Cardiac septum (tissue), 1 donor: Measurements from ENCODE around the gene ST14. TPM values are rescaled to one million over a fixed set of nuclear protein-coding genes. Genes with fewer than 3 reads are reported as not detected.
A peak's percentile ranks its signal among the peaks of the same experiment; 100 is the strongest.

Source experiments
- DNase-seq: peaks from one replicate; pipeline ENCODE4 v3.0.0-alpha.2; 2020; ENCODE audit warnings: low spot score
- intact Hi-C: fragments of 100-400 bp; cut with DNase I; formaldehyde crosslinking; loops from one replicate; pipeline ENCODE4 v1.14.0; 2022
- long read RNA-seq: library from polyadenylated mRNA; unstranded; transcript quantifications from one replicate; pipeline ENCODE4 v2.0.0, GENCODE V29; 2021
- total RNA-seq: library from RNA; stranded (reverse); fragmentation: NEBNext Ultra II Directional; extraction: Animal tissue kit (Norgen Biotek cat#: 25700); gene quantifications from one replicate; pipeline ENCODE4 v1.2.1, GENCODE V29; 2021
- donor health status: DM: no; HTN: no; CAD: no.

The ST14 gene
- total RNA-seq, result 0.65 TPM
- long read RNA-seq, partial matches to known transcripts, result 0 of 2 reads
- long read RNA-seq, other reads (novel, unspliced or antisense), result 0 of 2 reads

DNA sequence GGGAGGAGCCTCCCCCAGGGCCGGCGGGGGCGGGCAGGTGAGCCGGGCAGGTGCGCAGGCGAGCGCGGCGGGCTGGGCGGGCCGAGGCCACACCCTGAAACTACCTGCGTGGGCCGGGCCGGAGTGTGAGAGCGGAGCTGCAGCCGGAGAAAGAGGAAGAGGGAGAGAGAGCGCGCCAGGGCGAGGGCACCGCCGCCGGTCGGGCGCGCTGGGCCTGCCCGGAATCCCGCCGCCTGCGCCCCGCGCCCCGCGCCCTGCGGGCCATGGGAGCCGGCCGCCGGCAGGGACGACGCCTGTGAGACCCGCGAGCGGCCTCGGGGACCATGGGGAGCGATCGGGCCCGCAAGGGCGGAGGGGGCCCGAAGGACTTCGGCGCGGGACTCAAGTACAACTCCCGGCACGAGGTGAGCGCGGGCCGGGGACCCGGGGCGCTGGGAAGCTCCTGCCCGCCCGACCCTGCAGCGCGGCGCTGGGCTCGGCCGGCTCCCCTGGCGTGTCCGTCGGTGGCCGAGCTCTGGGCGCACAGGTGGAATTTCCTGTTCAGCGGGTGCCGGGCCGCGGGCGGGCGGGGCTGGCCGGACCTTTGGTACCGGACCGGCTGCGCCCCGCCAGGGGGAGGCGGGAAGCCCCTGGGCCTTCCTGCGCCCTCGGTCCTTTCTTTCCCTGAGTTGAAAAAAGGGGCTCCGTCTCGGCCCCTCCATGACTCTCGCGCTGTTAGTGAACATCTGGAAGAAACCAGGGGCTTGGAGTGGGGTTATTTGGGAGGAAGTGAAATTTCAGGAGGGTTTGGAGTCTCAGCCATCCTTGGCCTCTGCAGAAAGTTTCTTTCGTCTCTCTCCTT lies at the start of gene ST14:
Gene ST14 (plus strand): TSS at position 126 of the 841 bp plus-strand sequence. CDS start 198 bp downstream, at position 324.
- no peak for DNase-seq
- intact Hi-C loops, result no loop called here

DNA sequence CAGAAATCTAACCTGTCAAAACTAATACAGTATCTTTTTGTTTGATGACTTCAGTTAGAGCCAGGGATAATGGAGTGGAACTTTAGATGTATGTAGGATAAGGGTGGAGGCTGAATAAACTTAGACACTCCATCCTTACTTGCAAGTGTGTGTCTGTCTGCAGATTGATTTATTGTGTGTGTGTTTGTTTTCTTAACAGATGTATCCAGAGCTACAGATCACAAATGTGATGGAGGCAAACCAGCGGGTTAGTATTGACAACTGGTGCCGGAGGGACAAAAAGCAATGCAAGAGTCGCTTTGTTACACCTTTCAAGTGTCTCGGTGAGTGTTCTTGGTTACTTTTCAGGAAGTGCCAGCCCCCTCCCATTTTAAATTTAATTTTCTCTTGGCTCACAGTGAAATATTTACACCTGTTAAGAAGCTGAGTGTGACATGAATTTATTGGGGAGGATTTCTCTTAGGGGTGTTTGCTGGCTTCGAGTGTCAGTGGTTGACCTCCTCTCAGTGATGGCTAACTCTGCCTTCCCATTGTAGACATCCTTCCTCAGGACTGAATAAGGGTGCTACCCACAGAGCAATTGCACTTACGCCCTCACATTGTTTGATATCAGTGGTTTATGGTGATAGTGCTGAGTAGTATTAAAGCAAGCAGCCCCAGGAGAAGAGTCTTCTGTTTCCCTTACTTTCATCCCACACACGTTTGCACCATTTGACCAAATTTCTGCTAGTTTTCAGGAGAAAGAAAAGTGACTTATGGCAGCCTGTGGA lies 49.1 kb upstream of the ST14 start:
- no peak for DNase-seq
- intact Hi-C loops, result no loop called here

DNA sequence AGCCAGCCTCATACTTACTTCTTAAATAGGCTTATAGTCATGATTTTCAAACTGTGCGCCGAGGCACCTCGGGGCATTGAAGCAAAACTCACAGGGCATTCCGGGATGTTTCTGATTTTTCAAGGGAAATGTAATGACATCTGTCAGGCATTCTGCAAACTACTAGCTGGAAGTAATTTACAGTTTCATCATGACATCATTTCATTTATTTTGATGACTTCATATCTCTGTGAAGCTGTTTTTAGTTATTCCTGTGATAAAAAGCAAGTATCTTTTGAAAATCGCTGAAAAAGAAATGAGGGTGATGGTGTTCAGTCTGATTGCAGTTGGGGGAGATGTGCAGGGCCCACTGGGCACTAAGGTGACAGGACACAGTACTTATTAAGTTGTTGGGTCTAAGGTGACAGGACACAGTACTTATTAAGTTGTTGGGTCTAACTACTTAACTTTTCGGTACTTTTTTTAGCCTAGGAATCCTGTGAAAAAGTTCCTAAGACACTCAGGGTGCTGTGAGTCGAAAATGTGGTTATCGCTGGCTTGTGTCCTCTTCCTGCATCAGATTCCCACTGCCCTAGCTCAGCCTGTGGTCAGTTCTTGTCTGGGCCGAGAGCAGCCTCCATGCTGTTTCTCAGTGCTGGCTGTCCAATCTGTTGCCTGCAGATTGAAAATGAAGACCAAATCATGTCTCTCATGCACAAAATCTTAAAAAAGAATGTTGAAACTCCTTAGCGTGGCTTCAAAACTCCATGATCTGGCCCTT lies 47.3 kb upstream of the ST14 start:
- no peak for DNase-seq
- intact Hi-C loops, result no loop called here

GRCh38 chr11:130114281-130114680 lies 45.3 kb upstream of the ST14 start:
- intact Hi-C loops, result no loop called here
- DNase-seq, result no peak

- DNase-seq, result no peak
- intact Hi-C loops, result no loop called here
Measured at GRCh38 chr11:130114726-130115125, 44.9 kb upstream of the ST14 start.

DNA sequence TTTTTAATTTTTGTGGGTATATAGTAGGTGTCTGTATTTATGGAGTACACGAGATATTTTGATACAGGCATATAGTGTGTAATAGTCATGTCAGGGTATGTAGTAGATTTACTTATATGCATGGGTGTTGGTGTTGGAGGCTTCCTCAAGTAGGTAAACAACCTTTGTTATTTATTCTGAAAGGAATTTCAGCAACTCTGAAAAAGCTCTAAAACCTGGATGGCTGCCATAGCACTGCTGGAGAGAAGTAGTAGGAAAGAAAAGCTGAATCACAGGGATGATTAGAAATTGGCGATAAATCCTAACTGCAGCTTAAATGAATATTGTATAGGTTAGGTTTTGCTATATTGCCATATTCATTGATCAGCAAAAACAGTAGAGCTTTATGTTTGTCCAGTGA lies 44.4 kb upstream of the ST14 start:
- no peak for DNase-seq
- intact Hi-C loops, result no loop called here

DNA sequence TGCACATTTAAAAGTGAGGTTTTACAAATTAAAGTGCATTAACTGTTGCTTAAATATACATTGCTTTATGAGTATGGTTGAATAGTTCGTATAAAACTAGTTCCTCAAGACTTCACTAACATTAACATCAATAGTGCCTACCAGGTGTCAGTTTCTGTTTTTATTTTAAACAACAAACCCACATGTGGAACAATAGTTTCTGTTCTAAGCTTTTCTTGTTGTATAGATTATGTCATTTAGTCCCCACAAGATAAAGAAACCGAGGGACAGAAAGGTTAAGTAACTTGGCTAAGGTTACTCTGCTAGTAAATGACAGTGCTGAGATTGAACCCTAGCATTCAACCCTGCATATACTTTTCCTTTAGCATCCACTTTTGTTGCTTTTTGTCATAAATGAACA lies 41.4 kb upstream of the ST14 start:
- intact Hi-C loops, result no loop called here
- DNase-seq, result no peak

DNA sequence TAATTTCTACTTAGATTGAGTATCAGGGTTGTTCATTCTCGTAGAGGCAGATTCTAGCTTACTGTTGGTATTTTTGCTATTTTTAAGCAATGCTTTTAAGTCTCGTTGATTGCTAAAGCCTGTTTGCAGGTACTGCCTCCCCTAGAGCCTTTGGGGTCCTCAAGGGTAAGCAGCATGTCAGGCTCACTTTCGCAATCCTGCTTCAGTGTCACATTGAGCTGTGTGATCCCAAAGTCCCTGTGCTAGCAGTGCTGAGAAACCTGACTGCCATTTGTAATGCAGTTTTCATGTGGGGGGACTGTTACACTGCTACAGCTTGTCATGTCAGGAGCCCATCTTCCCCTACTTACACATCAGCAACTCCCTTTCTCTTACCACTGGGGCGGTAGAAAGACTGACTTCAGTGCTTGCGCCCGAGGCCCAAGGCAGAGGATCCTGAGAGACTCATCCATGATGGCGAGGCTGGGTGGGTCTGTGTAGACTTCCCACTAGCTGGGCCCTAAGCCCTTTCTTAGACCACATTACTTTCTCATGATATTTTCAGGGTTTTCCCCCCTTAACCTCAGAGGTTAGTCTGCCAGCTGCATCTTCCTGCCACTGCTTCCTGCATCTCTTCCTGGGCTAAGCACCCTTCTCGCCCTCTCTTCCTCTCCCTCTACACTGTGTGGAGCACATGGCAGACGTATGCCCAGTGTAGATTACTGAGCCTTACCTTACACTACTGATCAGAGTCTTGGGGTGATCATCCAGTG lies 40.8 kb upstream of the ST14 start:
- DNase-seq, result no peak
- intact Hi-C loops, result no loop called here

GRCh38 chr11:130120045-130120444 lies 39.5 kb upstream of the ST14 start:
- intact Hi-C loops, result no loop called here
- DNase-seq, result no peak

DNA sequence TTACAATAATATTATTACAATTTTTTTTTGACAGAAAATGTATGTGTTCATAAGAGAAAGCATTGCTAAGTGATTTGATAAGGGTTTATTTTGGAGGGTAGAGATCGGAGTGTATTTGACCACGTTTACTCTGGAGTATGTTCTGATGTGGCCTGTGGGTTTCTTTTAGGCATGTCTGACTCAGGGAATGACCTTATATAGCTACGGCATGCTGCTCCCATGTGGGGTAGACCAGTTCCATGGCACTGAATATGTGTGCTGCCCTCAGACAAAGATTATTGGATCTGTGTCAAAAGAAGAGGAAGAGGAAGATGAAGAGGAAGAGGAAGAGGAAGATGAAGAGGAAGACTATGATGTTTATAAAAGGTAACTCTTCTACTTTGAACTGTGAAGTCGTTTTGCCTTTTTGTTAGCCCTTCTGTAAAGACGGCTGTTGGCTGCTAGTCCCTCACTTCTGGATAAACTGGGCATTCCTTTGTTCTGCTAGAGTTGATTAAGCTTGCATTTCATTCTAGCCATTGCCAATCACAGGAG lies 38.1 kb upstream of the ST14 start:
- DNase-seq, result no peak
- intact Hi-C loops, result no loop called here

DNA sequence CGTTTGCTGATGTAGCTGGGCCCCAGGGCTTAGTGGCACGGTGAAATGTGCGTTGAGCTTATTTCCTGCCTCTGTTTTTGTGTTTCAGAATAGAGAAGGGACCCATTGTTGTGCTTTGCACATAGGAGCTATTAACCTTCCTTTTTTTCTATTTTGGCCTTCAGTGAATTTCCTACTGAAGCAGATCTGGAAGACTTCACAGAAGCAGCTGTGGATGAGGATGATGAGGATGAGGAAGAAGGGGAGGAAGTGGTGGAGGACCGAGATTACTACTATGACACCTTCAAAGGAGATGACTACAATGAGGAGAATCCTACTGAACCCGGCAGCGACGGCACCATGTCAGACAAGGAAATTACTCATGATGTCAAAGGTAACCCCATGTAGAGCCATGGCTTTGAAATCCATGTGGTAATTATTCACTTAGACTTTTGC lies 37.4 kb upstream of the ST14 start:
- intact Hi-C loops, result no loop called here
- no peak for DNase-seq

GRCh38 chr11:130123414-130124040 lies 36.1 kb upstream of the ST14 start:
- intact Hi-C loops, result no loop called here
- DNase-seq, result no peak

DNA sequence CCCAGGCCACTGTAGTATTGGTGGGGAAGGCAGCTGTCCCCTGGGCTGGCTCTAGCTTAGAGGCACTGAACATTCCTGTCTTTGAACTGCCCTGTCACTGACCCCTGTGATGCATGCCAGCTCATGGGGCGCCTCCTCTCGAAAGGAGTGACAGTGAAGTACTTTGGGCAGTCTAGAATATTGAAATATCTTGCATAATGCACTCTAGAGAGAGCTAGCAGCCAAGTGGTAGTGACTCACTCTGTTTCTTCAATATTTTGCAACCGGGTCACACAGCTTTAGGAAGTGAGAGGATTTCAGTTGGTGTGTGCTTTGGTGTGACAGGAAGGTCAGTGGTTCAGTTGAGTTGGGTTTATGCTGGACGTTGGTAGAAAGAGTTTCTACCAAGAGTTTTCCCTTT lies 35.5 kb upstream of the ST14 start:
- peak; percentile 89 for DNase-seq
- intact Hi-C loops, result no loop called here

DNA sequence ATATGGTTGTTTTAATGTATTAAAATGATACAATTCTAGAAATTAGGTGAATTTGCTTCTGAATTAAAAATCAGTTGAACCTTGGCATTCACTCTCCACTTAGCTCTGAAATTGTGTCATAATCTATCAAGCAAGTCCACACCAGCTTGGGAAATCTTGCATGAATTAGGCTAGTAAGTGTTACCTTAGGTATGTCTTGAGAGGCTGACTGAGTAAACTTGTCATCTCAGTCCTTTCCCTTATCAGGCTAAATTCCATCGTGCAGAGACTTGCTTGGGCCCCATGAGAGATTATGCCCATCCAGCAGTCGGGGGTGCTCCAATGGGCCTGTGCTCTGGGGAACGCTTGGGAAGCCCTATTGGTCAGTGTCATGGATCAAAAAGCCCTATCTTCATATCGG lies 33.9 kb upstream of the ST14 start:
- intact Hi-C loops, result no loop called here
- DNase-seq, result no peak

GRCh38 chr11:130126516-130126915 lies 33.1 kb upstream of the ST14 start:
- DNase-seq, result no peak
- intact Hi-C loops, result no loop called here

- DNase-seq, result no peak
- intact Hi-C loops, result no loop called here
Measured at GRCh38 chr11:130127509-130127908, 32.1 kb upstream of the ST14 start.

GRCh38 chr11:130128626-130129025 lies 31.0 kb upstream of the ST14 start:
- intact Hi-C loops, result no loop called here
- no peak for DNase-seq

DNA sequence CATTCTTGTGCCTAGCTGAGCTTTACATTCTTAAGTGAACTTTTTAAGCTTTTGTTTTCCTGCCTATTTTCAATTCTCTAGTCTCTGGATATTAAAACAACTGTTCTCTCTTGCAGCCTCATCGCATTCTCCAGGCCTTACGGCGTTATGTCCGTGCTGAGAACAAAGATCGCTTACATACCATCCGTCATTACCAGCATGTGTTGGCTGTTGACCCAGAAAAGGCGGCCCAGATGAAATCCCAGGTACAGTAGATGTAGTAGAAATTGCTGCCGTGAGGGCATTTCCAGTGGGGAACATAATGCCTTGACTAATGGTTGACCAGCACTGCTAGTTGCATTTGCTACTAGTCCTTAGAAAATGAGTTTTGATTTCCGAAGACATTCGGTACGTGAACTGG lies 29.7 kb upstream of the ST14 start:
- DNase-seq, result no peak
- intact Hi-C loops, result loop anchor here (5.0 kb wide), 1 partner anchor 128 kb away; the partner anchor contains the start of gene PRDM10
